Measurements from ENCODE around the gene CFAP68. TPM values are rescaled to one million over a fixed set of nuclear protein-coding genes. Genes with fewer than 3 reads are reported as not detected.

The CFAP68 gene
- total and polyA plus RNA-seq, 2 of the 4 experiments (the other 2 are of a cell fraction), result 10.2 to 17.0 TPM

DNA sequence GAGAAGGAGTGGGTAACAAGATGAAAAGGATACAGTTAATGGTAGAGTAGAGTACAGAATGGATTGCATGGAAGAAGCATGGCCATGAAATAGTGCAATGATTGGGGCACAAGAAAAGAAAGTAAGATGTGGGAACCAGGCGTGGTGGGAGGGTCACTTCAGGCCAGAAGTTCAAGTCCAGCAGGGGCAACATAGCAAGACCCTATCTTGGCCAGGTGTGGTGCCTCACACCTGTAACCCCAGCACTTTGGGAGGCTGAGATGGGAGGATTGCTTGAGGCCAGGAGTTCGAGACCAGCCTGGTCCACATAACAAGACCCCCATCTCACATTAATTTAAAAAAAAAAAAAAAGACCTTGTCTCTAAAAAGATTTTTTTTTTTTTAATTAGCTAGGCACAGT is 38.0 kb downstream of the CFAP68 start:
- WGBS, 2 experiments (ENCODE audit: extremely low coverage in 2 of 2, insufficient read length in 1 of 2), result 100% methylated on average over 1 of the region's 2 CpGs; no CpG with 5 or more reads in 1 of the 2 experiments
- dilution Hi-C loops (cut with HindIII; ENCODE audit: low sequenced_read_pairs, unreplicated experiment) (no loop called here), in situ Hi-C loops (cut with MboI; ENCODE audit: low sequenced_read_pairs) (no loop called here), intact Hi-C loops (cut with micrococcal nuclease) (no loop called here)
- no peak overlapping the region for H2AK5ac ChIP-seq (ENCODE audit: low read depth, low read length)
- H3K14ac ChIP-seq (replicated peaks; ENCODE audit: low read depth, low read length), result no peak overlapping the region
- TF ChIP-seq POLR2A (IDR thresholded peaks at IDR 0.05; ENCODE audit: low read depth, low read length) (no peak), BHLHE40 (IDR thresholded peaks at IDR 0.05; ENCODE audit: low read depth, low read length) (no peak), RAD21 (IDR thresholded peaks at IDR 0.05; ENCODE audit: low read length) (no peak), NFE2L2 (IDR thresholded peaks at IDR 0.05; ENCODE audit: low read depth, low read length) (no peak), RCOR1 (IDR thresholded peaks at IDR 0.05; ENCODE audit: insufficient replicate concordance, low read length) (no peak), MAFK (IDR thresholded peaks at IDR 0.05; ENCODE audit: low read depth, low read length) (no peak), SMC3 (IDR thresholded peaks at IDR 0.05; ENCODE audit: low read depth, low read length) (no peak), MAZ (IDR thresholded peaks at IDR 0.05; ENCODE audit: borderline replicate concordance, low read depth, low read length) (no peak)
- TF ChIP-seq, protein P1, sequence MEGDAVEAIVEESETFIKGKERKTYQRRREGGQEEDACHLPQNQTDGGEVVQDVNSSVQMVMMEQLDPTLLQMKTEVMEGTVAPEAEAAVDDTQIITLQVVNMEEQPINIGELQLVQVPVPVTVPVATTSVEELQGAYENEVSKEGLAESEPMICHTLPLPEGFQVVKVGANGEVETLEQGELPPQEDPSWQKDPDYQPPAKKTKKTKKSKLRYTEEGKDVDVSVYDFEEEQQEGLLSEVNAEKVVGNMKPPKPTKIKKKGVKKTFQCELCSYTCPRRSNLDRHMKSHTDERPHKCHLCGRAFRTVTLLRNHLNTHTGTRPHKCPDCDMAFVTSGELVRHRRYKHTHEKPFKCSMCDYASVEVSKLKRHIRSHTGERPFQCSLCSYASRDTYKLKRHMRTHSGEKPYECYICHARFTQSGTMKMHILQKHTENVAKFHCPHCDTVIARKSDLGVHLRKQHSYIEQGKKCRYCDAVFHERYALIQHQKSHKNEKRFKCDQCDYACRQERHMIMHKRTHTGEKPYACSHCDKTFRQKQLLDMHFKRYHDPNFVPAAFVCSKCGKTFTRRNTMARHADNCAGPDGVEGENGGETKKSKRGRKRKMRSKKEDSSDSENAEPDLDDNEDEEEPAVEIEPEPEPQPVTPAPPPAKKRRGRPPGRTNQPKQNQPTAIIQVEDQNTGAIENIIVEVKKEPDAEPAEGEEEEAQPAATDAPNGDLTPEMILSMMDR (conservative IDR thresholded peaks at IDR 0.05; ENCODE audit: low read depth, low read length), result no peak
- H2AFZ ChIP-seq (replicated peaks; ENCODE audit: low read length, poor library complexity), result no peak overlapping the region
- H3K4me3 ChIP-seq (ENCODE audit: insufficient read depth, low read depth, low read length), result no peak overlapping the region
- no peaks in the 10 kb centered on the region for H3K27me3 ChIP-seq (ENCODE audit: control insufficient read depth, insufficient read depth, low read length)
- H2AK9ac ChIP-seq (replicated peaks; ENCODE audit: low read depth, low read length, poor library complexity), result no peak overlapping the region
- no peak overlapping the region for H2BK15ac ChIP-seq (ENCODE audit: low read depth, low read length)
- DNase-seq (no peak), ATAC-seq (ENCODE audit: low read depth) (no peak)
- no peak overlapping the region for H3K9ac ChIP-seq (ENCODE audit: low read depth, low read length)
- H4K20me1 ChIP-seq (ENCODE audit: insufficient read depth, low read length), result no peaks in the 10 kb centered on the region
- H3K36me3 ChIP-seq (ENCODE audit: control insufficient read depth, insufficient read depth, low read length), result no peaks in the 10 kb centered on the region
- no TSS peak for BruUV-seq (replicated peaks)
- no peak overlapping the region for H4K91ac ChIP-seq (ENCODE audit: insufficient read depth, low read depth, low read length)
- no peak overlapping the region for H3K18ac ChIP-seq (ENCODE audit: low read depth, low read length)
- ChIA-PET POLR2A (ENCODE audit: unreplicated experiment) (interaction anchor here (0.6 kb wide), 1 partner anchor 177 kb away, joined by 7 read pairs; no protein-coding TSS in a partner anchor), CTCF (interaction anchor here (0.7 to 1.1 kb wide), 2 partner anchors 15 to 66 kb away, joined by 3 to 4 read pairs; no protein-coding TSS in a partner anchor)
- H3K9me1 ChIP-seq (ENCODE audit: insufficient read depth, low read length), result peaks cover 15% of the 10 kb centered on the region
- H4K8ac ChIP-seq (ENCODE audit: low read depth in 2 of 2, low read length in 2 of 2), result no peak overlapping the region
- H3K4ac ChIP-seq (ENCODE audit: low read depth, low read length), result no peak overlapping the region
- H3K9me3 ChIP-seq (ENCODE audit: control insufficient read depth, insufficient read depth, low read length), result no peaks in the 10 kb centered on the region
- peaks cover 0 to 6% of the 10 kb centered on the region in 2 experiments; a peak in 2 of 4 replicates for H3K79me1 ChIP-seq (ENCODE audit: low read depth in 1 of 2, low read length in 2 of 2)
- H3K27ac ChIP-seq (ENCODE audit: insufficient read depth, low read length), result no peak overlapping the region
- H2BK5ac ChIP-seq (ENCODE audit: low read depth, low read length, poor library complexity, severe bottlenecking), result no peak overlapping the region
- no peak overlapping the region for H3K23ac ChIP-seq (ENCODE audit: low read depth, low read length)
- H3K4me1 ChIP-seq (ENCODE audit: control insufficient read depth, insufficient read depth, low read length), result peaks cover 25% of the 10 kb centered on the region
- no peak overlapping the region for H3K56ac ChIP-seq (ENCODE audit: extremely low read depth, insufficient read depth, low read length)
- H2BK120ac ChIP-seq (ENCODE audit: low read depth, low read length), result no peak overlapping the region
- H3K4me2 ChIP-seq (ENCODE audit: low read depth, low read length), result no peak overlapping the region
- H2BK20ac ChIP-seq (ENCODE audit: low read depth, low read length), result no peak overlapping the region
- H4K5ac ChIP-seq (ENCODE audit: low read depth, low read length), result no peak overlapping the region

Data from IMR-90 (cell line).